Esophagus muscularis mucosa (tissue), 4 donors: ENCODE measurements around the gene GDE1. TPM values are rescaled to one million over a fixed set of nuclear protein-coding genes. Genes with fewer than 3 reads are reported as not detected.

ENCODE experiments used
- DNase-seq: peaks from one replicate; pipeline ENCODE4 v3.0.0-alpha.2; 2017; ENCODE audit errors: extremely low spot score
- H3K27ac ChIP-seq, 4 donors: fragments of 200-600 bp; sonication (generic); replicated peaks in 1 of 4; 1 replicate in 3 of 4; 2 replicates in 1 of 4; pipeline ENCODE4 v1.5.1; 2016 to 2019; ENCODE audit warnings: mild to moderate bottlenecking in 1 of 4
- H3K27me3 ChIP-seq, 4 donors: fragments of 200-600 bp; sonication (generic); one replicate each; pipeline versions ENCODE4 v1.5.1 to v1.6.0; 2016 to 2019
- H3K36me3 ChIP-seq, 4 donors: fragments of 200-600 bp; sonication (generic); one replicate each; pipeline ENCODE4 v1.5.1; 2016 to 2019
- H3K4me1 ChIP-seq, 4 donors: fragments of 200-600 bp; sonication (generic); one replicate each; pipeline ENCODE4 v1.5.1; 2016 to 2019
- H3K4me3 ChIP-seq, 4 donors: fragments of 200-600 bp; sonication (generic); 1 replicate in 2 of 4; 2 replicates in 2 of 4; pipeline ENCODE4 v1.5.1; 2016 to 2019; ENCODE audit warnings: mild to moderate bottlenecking in 4 of 4, moderate library complexity in 1 of 4
- H3K9me3 ChIP-seq, 4 donors: fragments of 200-600 bp; sonication (generic); 1 replicate in 3 of 4; 2 replicates in 1 of 4; pipeline ENCODE4 v1.5.1; 2016 to 2019
- EP300 ChIP-seq: sonication (generic); formaldehyde crosslinking; IDR thresholded peaks from one replicate; pipeline ENCODE4 v1.6.1; 2017; ENCODE audit warnings: antibody characterized with exemption
- POLR2A ChIP-seq: fragments of 450-650 bp; IDR thresholded peaks from one replicate; pipeline ENCODE4 v1.6.1; 2017; ENCODE audit warnings: antibody characterized with exemption, moderate library complexity, mild to moderate bottlenecking, low read depth
- POLR2AphosphoS5 ChIP-seq, 2 donors: sonication (generic); formaldehyde crosslinking; IDR thresholded peaks; one replicate each; pipeline ENCODE4 v1.6.1; 2017; ENCODE audit warnings: antibody characterized with exemption in 2 of 2
- WGBS: methylation state at CpG from one replicate; pipeline ENCODE4 v1.1.5; 2018; 5-methylcytosine and 5-hydroxymethylcytosine counted together
- intact Hi-C: fragments of 100-400 bp; cut with DNase I; formaldehyde crosslinking; loops from one replicate; pipeline ENCODE4 v1.15.1; 2023
- total RNA-seq, 4 donors: library from RNA; depleted of rRNA; stranded (reverse); fragments of >200 nt; gene quantifications; one replicate each; pipeline versions ENCODE4 v1.1.0 to v1.2.1, GENCODE V29; 2016
- TF ChIP-seq, protein P1 (sequence below), 3 experiments: fragments of 200-600 bp in 2 of 3; fragments of 450-650 bp in 1 of 3; sonication (generic) in 2 of 3; IDR thresholded peaks; one replicate each; pipeline ENCODE4 v1.5.1; 2017 to 2019; ENCODE audit warnings: antibody characterized with exemption in 3 of 3, mild to moderate bottlenecking in 2 of 3, moderate library complexity in 1 of 3

GDE1 gene, protein sequence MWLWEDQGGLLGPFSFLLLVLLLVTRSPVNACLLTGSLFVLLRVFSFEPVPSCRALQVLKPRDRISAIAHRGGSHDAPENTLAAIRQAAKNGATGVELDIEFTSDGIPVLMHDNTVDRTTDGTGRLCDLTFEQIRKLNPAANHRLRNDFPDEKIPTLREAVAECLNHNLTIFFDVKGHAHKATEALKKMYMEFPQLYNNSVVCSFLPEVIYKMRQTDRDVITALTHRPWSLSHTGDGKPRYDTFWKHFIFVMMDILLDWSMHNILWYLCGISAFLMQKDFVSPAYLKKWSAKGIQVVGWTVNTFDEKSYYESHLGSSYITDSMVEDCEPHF
- total RNA-seq, result 100 to 1,000 TPM in 3 of 4 donors, 10 to 100 TPM in 1; 90.9 to 124 (median 109) TPM

DNA sequence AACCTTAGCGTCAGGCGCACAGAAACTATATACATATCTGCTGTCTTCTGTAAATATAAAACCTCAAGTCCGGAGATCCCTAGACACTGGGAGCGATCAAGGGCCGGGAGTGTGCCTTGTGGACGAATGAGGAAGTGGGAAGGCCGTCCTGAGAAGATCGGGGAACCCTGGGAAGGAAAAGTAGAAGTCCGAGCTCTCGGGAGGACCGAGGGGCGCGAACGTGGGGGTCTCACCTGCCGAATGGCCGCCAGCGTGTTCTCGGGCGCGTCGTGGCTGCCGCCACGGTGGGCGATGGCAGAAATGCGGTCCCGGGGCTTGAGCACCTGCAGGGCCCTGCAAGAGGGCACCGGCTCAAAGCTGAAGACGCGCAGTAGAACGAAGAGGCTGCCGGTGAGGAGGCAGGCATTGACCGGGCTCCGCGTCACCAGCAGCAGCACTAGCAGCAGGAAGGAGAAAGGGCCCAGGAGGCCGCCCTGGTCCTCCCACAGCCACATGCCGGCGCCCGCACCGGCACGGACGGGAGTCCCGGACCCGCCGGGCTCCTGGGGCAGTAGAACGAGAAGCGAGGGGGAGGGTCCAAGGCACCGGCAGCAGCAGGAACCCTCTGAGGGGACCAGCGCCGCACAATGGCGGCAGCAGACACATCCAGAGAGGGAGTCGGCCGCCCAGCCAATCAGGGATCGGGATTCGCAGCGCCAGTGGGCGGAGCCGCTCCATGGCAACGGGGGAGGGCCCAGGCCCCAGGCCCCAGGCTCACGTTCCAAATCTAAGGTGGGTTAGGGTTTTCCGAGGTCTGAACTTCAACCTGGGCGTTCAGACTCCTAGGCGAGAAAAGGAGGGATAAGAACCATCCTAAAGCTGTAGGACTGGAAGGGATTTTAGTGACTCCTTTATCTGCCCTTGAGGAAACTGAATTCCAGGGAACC is at the start of gene GDE1:
Gene GDE1, minus strand, starts transcription at position 628 of the 926 bp plus-strand sequence. Its CDS starts 134 bp downstream, at position 494.
- WGBS, result under 1% methylated on average over 27 of the region's 62 CpGs
- Histone ChIP-seq H3K36me3 (peaks cover 0 to 6% (median 2%) of the 10 kb centered on the region in 4 donors), H3K4me1 (peaks cover 31 to 73% (median 63%) of the 10 kb centered on the region in 4 donors), H3K27ac (peak within 1 kb of the TSS; percentile 88 to 97 (median 93)), H3K9me3 (no peaks in the 10 kb centered on the region), H3K27me3 (no peaks in the 10 kb centered on the region), H3K4me3 (peak within 1 kb of the TSS; percentile 80 to 92 (median 88))
- TF ChIP-seq, protein P1, sequence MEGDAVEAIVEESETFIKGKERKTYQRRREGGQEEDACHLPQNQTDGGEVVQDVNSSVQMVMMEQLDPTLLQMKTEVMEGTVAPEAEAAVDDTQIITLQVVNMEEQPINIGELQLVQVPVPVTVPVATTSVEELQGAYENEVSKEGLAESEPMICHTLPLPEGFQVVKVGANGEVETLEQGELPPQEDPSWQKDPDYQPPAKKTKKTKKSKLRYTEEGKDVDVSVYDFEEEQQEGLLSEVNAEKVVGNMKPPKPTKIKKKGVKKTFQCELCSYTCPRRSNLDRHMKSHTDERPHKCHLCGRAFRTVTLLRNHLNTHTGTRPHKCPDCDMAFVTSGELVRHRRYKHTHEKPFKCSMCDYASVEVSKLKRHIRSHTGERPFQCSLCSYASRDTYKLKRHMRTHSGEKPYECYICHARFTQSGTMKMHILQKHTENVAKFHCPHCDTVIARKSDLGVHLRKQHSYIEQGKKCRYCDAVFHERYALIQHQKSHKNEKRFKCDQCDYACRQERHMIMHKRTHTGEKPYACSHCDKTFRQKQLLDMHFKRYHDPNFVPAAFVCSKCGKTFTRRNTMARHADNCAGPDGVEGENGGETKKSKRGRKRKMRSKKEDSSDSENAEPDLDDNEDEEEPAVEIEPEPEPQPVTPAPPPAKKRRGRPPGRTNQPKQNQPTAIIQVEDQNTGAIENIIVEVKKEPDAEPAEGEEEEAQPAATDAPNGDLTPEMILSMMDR (IDR thresholded peaks at IDR 0.05), result peak in 2 of 3 experiments; percentile 20 to 26
- TF ChIP-seq POLR2AphosphoS5 (IDR thresholded peaks at IDR 0.05) (peak; percentile 98), EP300 (no peak), POLR2A (peak; percentile 76)
- intact Hi-C loops, result loop anchor here (10.0 kb wide), 2 partner anchors 457 to 727 kb away; partner anchors contain the start of genes COQ7 and RPS15A
- peak; percentile 98 for DNase-seq

DNA sequence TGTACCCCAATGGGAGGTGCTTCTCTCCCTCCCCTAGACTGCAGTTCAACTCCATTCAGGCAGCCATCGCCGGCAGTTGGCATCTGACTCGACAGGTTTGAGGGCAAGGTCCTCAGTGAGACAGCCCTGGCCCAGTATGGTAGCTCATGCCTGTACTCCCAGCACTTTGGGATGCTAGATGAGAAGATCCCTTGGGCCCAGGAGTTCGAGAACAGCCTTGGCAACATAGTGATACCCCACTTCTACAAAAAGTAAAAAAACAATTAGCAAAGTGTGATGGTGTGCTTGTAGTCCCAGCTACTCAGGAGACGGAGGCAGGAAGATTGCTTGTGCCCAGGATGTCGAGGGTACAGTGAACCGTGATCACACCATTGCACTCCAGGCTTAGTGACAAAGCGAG is 45.7 kb upstream of the GDE1 start:
- TF ChIP-seq POLR2AphosphoS5 (IDR thresholded peaks at IDR 0.05), result no peak
- H3K4me1 ChIP-seq, result no peaks in the 10 kb centered on the region
- H3K9me3 ChIP-seq, result peaks cover 0 to 8% (median 0%) of the 10 kb centered on the region in 4 donors
- no peaks in the 10 kb centered on the region for H3K27me3 ChIP-seq
- 86% methylated on average over 4 of the region's 8 CpGs for WGBS
- intact Hi-C loops, result no loop called here
- peaks cover 46 to 79% (median 77%) of the 10 kb centered on the region in 4 donors for H3K36me3 ChIP-seq
- no peak for DNase-seq
- H3K27ac ChIP-seq, result no peak overlapping the region
- no peak overlapping the region for H3K4me3 ChIP-seq

DNA sequence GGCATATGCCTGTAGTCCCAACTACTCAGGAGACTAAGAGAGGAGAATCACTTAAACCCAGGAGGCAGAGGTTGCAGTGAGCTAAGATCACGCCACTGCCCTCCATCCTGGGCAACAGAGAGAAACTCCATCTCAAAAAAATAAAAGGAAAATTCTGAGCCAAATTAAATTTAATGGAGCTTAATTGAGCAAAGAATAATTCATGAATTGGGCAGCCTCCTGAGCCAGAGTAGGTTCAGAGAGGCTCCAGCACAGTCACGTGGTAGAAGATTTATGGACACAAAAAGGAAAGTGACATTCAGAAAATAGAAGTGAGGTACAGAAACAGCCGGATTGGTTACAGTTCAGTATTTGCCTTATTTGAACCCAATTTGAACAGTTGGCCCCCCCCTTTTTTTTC is 44.5 kb upstream of the GDE1 start:
- H3K4me3 ChIP-seq, result no peak overlapping the region
- H3K27ac ChIP-seq, result no peak overlapping the region
- H3K27me3 ChIP-seq, result no peaks in the 10 kb centered on the region
- no peak for DNase-seq
- H3K9me3 ChIP-seq, result peaks cover 0 to 8% (median 0%) of the 10 kb centered on the region in 4 donors
- WGBS, result 87% methylated on average over 3 of the region's 3 CpGs
- no peaks in the 10 kb centered on the region for H3K4me1 ChIP-seq
- H3K36me3 ChIP-seq, result peaks cover 40 to 68% (median 66%) of the 10 kb centered on the region in 4 donors
- intact Hi-C loops, result no loop called here
- TF ChIP-seq POLR2A, result no peak
- TF ChIP-seq EP300, result no peak
- no peak for TF ChIP-seq POLR2AphosphoS5 (IDR thresholded peaks at IDR 0.05)
- TF ChIP-seq, protein P1 (IDR thresholded peaks at IDR 0.05), result no peak

DNA sequence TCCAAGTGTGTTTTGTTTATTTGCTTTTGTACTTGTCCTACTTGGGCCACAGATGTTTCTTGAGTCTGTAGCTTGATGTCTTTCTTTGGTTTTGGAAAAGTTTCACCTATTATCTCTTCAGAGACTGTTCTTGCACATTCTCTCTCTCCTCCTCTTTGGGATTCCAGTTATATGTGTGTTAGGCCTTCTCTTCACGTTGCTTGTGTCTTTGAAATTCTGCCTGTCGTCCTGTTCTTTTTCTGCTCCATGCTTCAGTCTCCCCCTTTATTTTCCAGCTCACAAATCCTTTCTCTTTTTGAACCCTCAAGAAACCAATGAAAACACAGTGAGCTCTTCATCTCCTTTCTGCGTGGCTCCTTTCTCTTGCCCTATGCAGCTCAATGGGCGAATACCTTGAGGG is 41.5 kb upstream of the GDE1 start:
- intact Hi-C loops, result no loop called here
- H3K4me3 ChIP-seq, result no peak overlapping the region

More for the DNA sequence above, 41.5 kb upstream of the GDE1 start:
- 97% methylated on average over 4 of the region's 4 CpGs for WGBS
- peaks cover 16 to 40% (median 37%) of the 10 kb centered on the region in 4 donors for H3K36me3 ChIP-seq
- peaks cover 0 to 8% (median 0%) of the 10 kb centered on the region in 4 donors for H3K9me3 ChIP-seq
- no peak overlapping the region for H3K27ac ChIP-seq
- peaks cover 0 to 11% (median 2%) of the 10 kb centered on the region in 4 donors for H3K4me1 ChIP-seq
- DNase-seq, result no peak
- no peaks in the 10 kb centered on the region for H3K27me3 ChIP-seq
- TF ChIP-seq, protein P1 (IDR thresholded peaks at IDR 0.05), result no peak
- no peak for TF ChIP-seq POLR2A
- no peak for TF ChIP-seq POLR2AphosphoS5 (IDR thresholded peaks at IDR 0.05)
- no peak for TF ChIP-seq EP300
